Stomach smooth muscle (tissue), 2 donors: ENCODE results near the gene TNC.
A peak's percentile ranks its signal among the peaks of the same experiment; 100 is the strongest.

Experiments
- H3K27ac ChIP-seq: one replicate; pipeline ENCODE4 v1.7.0; 2013; ENCODE audit warnings: mild to moderate bottlenecking, low read length, inconsistent platforms
- H3K27me3 ChIP-seq, 2 donors: one replicate each; pipeline ENCODE4 v1.7.0; 2013; ENCODE audit warnings: low read length in 2 of 2; ENCODE audit not compliant: insufficient read depth in 2 of 2, control insufficient read depth in 1 of 2
- H3K36me3 ChIP-seq, 2 donors: one replicate each; pipeline ENCODE4 v1.7.0; 2013; ENCODE audit warnings: low read length in 2 of 2; ENCODE audit not compliant: control insufficient read depth in 2 of 2, insufficient read depth in 2 of 2
- H3K4me1 ChIP-seq: one replicate; pipeline ENCODE4 v1.7.0; 2013; ENCODE audit warnings: low read length; ENCODE audit not compliant: control insufficient read depth, insufficient read depth
- H3K4me3 ChIP-seq, 2 donors: one replicate each; pipeline ENCODE4 v1.7.0; 2013; ENCODE audit warnings: low read length in 2 of 2
- H3K9ac ChIP-seq, 2 donors: one replicate each; pipeline ENCODE4 v1.7.0; 2013; ENCODE audit warnings: low read length in 2 of 2, mild to moderate bottlenecking in 1 of 2
- H3K9me3 ChIP-seq, 2 donors: one replicate each; pipeline ENCODE4 v1.7.0; 2013; ENCODE audit warnings: low read length in 2 of 2; ENCODE audit not compliant: control insufficient read depth in 2 of 2
- donor health status: healthy.
- donor health status: Pancreatic carcinoma.

The TNC gene

GRCh38 chr9:115035841-115036612, 81.9 kb downstream of the TNC start:
- H3K4me3 ChIP-seq = no peak overlapping the region
- H3K4me1 ChIP-seq = peaks cover 50% of the 10 kb centered on the region
- peak overlapping the region; percentile 88 for H3K27ac ChIP-seq
- no peaks in the 10 kb centered on the region for H3K27me3 ChIP-seq
- H3K36me3 ChIP-seq = peaks cover 33 to 58% of the 10 kb centered on the region in 2 donors
- peak overlapping the region in 1 of 2 donors; percentile 66 for H3K9ac ChIP-seq
- no peaks in the 10 kb centered on the region for H3K9me3 ChIP-seq

- Histone ChIP-seq H3K27me3 (no peaks in the 10 kb centered on the region), H3K36me3 (peaks cover 38 to 58% of the 10 kb centered on the region in 2 donors), H3K4me3 (no peak overlapping the region), H3K9ac (peak overlapping the region; percentile 0 to 46), H3K9me3 (no peaks in the 10 kb centered on the region), H3K27ac (peak overlapping the region; percentile 88), H3K4me1 (peaks cover 50% of the 10 kb centered on the region)
Observed at GRCh38 chr9:115034801-115035200, 83.2 kb downstream of the TNC start.

- Histone ChIP-seq H3K9me3 (no peaks in the 10 kb centered on the region), H3K36me3 (peaks cover 41 to 61% of the 10 kb centered on the region in 2 donors), H3K4me3 (no peak overlapping the region), H3K9ac (no peak overlapping the region), H3K4me1 (peaks cover 40% of the 10 kb centered on the region), H3K27ac (peak overlapping the region; percentile 68), H3K27me3 (no peaks in the 10 kb centered on the region)
Observed at GRCh38 chr9:115033800-115034199, 84.2 kb downstream of the TNC start.

DNA sequence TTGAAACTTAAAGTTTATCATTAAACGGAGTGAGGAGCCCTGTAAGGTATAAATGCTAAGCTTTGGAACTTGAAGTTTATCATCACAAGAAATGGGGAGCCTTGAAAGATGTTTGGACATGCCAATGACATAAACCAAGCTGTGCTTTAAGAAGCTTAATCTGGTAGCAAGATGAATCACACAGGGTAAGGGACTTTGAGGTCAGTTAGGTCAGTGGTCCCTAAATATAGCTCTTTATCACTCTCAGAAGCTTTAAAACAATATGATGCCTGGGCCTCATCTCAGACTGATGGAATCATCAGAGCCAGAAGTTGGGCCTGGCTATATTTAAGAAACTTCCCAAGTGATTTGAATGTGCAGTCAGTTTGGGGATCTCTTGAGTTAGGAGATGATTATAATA, 85.7 kb downstream of the TNC start:
- Histone ChIP-seq H3K27ac (peak overlapping the region; percentile 37), H3K4me3 (no peak overlapping the region), H3K27me3 (no peaks in the 10 kb centered on the region), H3K9ac (no peak overlapping the region), H3K9me3 (no peaks in the 10 kb centered on the region), H3K4me1 (peaks cover 26% of the 10 kb centered on the region), H3K36me3 (peaks cover 47 to 66% of the 10 kb centered on the region in 2 donors)

- no peaks in the 10 kb centered on the region for H3K9me3 ChIP-seq
- no peak overlapping the region for H3K4me3 ChIP-seq
- H3K4me1 ChIP-seq = peaks cover 13% of the 10 kb centered on the region
- no peaks in the 10 kb centered on the region for H3K27me3 ChIP-seq
- H3K36me3 ChIP-seq = peaks cover 54 to 72% of the 10 kb centered on the region in 2 donors
- no peak overlapping the region for H3K9ac ChIP-seq
- H3K27ac ChIP-seq = no peak overlapping the region
Observed at GRCh38 chr9:115030006-115030405, 88.0 kb downstream of the TNC start.

DNA sequence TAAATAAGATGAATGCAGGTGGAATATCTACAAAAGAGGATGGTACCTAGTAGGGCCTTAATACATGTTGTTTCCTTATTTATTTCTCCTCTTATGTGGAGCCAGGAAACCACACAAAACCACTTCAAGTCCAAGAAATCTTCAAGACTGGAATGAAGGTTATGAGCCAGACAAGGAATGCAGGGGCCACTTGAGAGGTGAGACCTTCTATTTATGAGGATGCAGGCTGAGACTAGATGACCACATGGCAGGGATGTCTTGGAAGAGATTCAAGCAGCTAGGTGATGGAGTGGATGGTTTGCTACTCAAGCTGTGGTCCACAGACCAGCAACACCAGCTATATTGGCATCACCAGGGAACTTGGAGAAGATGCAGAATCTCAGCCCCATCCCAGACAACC, 92.2 kb downstream of the TNC start:
- H3K9me3 ChIP-seq = no peaks in the 10 kb centered on the region
- H3K9ac ChIP-seq = no peak overlapping the region
- no peaks in the 10 kb centered on the region for H3K27me3 ChIP-seq
- H3K4me1 ChIP-seq = peaks cover 5% of the 10 kb centered on the region
- H3K27ac ChIP-seq = peak overlapping the region; percentile 8
- H3K36me3 ChIP-seq = peaks cover 71 to 78% of the 10 kb centered on the region in 2 donors
- H3K4me3 ChIP-seq = no peak overlapping the region

GRCh38 chr9:115024925-115025535, 92.9 kb downstream of the TNC start:
- Histone ChIP-seq H3K36me3 (peaks cover 66 to 71% of the 10 kb centered on the region in 2 donors), H3K4me3 (no peak overlapping the region), H3K9me3 (no peaks in the 10 kb centered on the region), H3K9ac (no peak overlapping the region), H3K4me1 (peaks cover 5% of the 10 kb centered on the region), H3K27me3 (no peaks in the 10 kb centered on the region), H3K27ac (peak overlapping the region; percentile 8)

- Histone ChIP-seq H3K9ac (no peak overlapping the region), H3K27me3 (no peaks in the 10 kb centered on the region), H3K9me3 (no peaks in the 10 kb centered on the region), H3K4me3 (no peak overlapping the region), H3K4me1 (peaks cover 24% of the 10 kb centered on the region), H3K27ac (peak overlapping the region; percentile 31), H3K36me3 (peaks cover 51 to 56% of the 10 kb centered on the region in 2 donors)
Observed at GRCh38 chr9:115022760-115023434, 95.1 kb downstream of the TNC start.

GRCh38 chr9:115018547-115019435, 99.2 kb downstream of the TNC start:
- Histone ChIP-seq H3K27me3 (no peaks in the 10 kb centered on the region), H3K27ac (peak overlapping the region; percentile 94), H3K9ac (peak overlapping the region; percentile 30 to 47)

DNA sequence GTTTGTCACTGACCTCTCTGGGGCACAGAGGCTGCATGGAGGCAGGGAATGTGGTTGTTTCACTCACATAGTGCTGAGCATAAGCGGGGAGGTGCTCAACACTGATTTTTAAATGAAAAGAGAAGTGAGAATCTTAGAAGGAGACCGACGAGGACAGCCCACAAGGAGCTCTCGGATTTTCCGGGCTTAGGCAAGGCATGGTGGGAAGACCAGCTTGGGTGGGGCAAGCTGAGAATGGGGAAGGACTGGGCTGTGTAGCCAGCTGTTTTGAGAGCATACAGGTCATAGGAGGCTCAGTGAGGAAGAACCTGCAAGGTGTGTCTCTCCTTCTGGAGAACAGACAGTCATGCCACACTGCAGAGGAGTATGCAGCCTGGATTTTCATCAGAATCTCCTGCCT, 101.6 kb downstream of the TNC start:
- H3K4me1 ChIP-seq = peaks cover 32% of the 10 kb centered on the region
- no peaks in the 10 kb centered on the region for H3K27me3 ChIP-seq
- H3K9me3 ChIP-seq = no peaks in the 10 kb centered on the region
- peak overlapping the region in 1 of 2 donors; percentile 15 for H3K4me3 ChIP-seq
- H3K27ac ChIP-seq = no peak overlapping the region
- peaks cover 6 to 8% of the 10 kb centered on the region in 2 donors for H3K36me3 ChIP-seq
- H3K9ac ChIP-seq = no peak overlapping the region

More at GRCh38 chr9:115018547-115019435, 99.2 kb downstream of the TNC start:
- H3K36me3 ChIP-seq = peaks cover 28 to 30% of the 10 kb centered on the region in 2 donors
- H3K4me1 ChIP-seq = peaks cover 32% of the 10 kb centered on the region
- no peaks in the 10 kb centered on the region for H3K9me3 ChIP-seq
- H3K4me3 ChIP-seq = no peak overlapping the region
